ENCODE results near the gene TMEM120A. TPM values are rescaled to one million over a fixed set of nuclear protein-coding genes. Genes with fewer than 3 reads are reported as not detected.

The TMEM120A gene
- polyA plus RNA-seq, 1 donor (not counting 4 experiments of a cell fraction or from before 2014, with no cell fraction given), result 47.0 TPM

- H3K36me3 ChIP-seq (ENCODE audit: control insufficient read depth in 2 of 2, extremely low read depth in 1 of 2, insufficient read depth in 2 of 2, low read length in 2 of 2), result peaks cover 0 to 7% of the 10 kb centered on the region in 2 experiments
- H3K4me1 ChIP-seq (ENCODE audit: control insufficient read depth, extremely low read depth, insufficient read depth, low read length), result peaks cover 24% of the 10 kb centered on the region
- H3K4me3 ChIP-seq (ENCODE audit: control insufficient read depth in 2 of 3, extremely low read depth in 1 of 3, insufficient read depth in 2 of 3, low read depth in 1 of 3, low read length in 3 of 3), result no peak overlapping the region
- no peaks in the 10 kb centered on the region for H3K9me3 ChIP-seq (ENCODE audit: control insufficient read depth, low read depth, low read length)
- dilution Hi-C loops (cut with MboI; ENCODE audit: extremely low pct_ligation_motif_present, low sequenced_read_pairs), result no loop called here
- no peak for DNase-seq (ENCODE audit: low read depth, low spot score)
- no peak for FAIRE-seq
- H2AFZ ChIP-seq (ENCODE audit: control insufficient read depth, low read length), result no peak overlapping the region
- no peaks in the 10 kb centered on the region for H3K9me1 ChIP-seq (ENCODE audit: control insufficient read depth, extremely low read depth, insufficient read depth, low read length)
- H3K27ac ChIP-seq (ENCODE audit: control insufficient read depth, insufficient read depth, low read length), result peak overlapping the region; percentile 63
- H4K20me1 ChIP-seq (ENCODE audit: control insufficient read depth, extremely low read depth, insufficient read depth, low read length), result no peaks in the 10 kb centered on the region
- H3K9ac ChIP-seq (ENCODE audit: control insufficient read depth, extremely low read depth, insufficient read depth, low read length), result peak overlapping the region; percentile 29
- no peak overlapping the region for H3K4me2 ChIP-seq (ENCODE audit: control insufficient read depth, extremely low read depth, insufficient read depth, low read depth, low read length)
- no peak for TF ChIP-seq EZH2 (IDR thresholded peaks at IDR 0.05; ENCODE audit: low read length)
- TF ChIP-seq CTCF (optimal IDR thresholded peaks at IDR 0.05 in 1 of 3, IDR thresholded peaks at IDR 0.05 in 1 of 3, conservative IDR thresholded peaks at IDR 0.05 in 1 of 3; ENCODE audit: extremely low read depth in 1 of 3, insufficient read depth in 2 of 3, low read length in 3 of 3), result no peak
- peaks cover 5% of the 10 kb centered on the region for H3K79me2 ChIP-seq (ENCODE audit: control insufficient read depth, insufficient read depth, low read length)
- no peaks in the 10 kb centered on the region for H3K27me3 ChIP-seq (ENCODE audit: control insufficient read depth, extremely low read depth, insufficient read depth, low read length)
Measured at GRCh38 chr7:75944507-75944906, 49.9 kb downstream of the TMEM120A start.

DNA sequence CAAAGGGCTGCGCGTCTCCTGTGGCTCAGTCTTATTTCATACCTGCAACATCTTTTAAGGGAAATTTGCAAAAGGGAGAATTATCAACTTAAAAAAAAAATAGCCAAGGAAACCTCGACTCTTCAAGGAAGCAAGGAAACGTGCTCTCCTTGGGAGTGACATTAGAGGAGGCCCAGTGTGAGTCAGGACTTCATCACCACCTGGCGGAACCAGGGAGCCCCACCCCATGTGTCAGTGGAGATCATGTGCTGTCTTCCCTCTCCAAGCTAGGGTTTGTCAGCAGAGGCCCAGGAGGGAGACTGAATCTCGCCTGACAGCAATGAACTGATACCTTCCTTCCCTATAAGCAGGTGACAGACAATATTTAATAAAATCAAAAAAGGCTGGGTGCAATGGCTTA is 50.5 kb downstream of the TMEM120A start:
- no peaks in the 10 kb centered on the region for H3K9me3 ChIP-seq (ENCODE audit: control insufficient read depth, low read depth, low read length)
- no peaks in the 10 kb centered on the region for H3K27me3 ChIP-seq (ENCODE audit: control insufficient read depth, extremely low read depth, insufficient read depth, low read length)
- TF ChIP-seq CTCF (optimal IDR thresholded peaks at IDR 0.05 in 1 of 3, IDR thresholded peaks at IDR 0.05 in 1 of 3, conservative IDR thresholded peaks at IDR 0.05 in 1 of 3; ENCODE audit: extremely low read depth in 1 of 3, insufficient read depth in 2 of 3, low read length in 3 of 3), result peak in 1 of 3 experiments; percentile 42
- no peak for TF ChIP-seq EZH2 (IDR thresholded peaks at IDR 0.05; ENCODE audit: low read length)
- peaks cover 0 to 7% of the 10 kb centered on the region in 2 experiments for H3K36me3 ChIP-seq (ENCODE audit: control insufficient read depth in 2 of 2, extremely low read depth in 1 of 2, insufficient read depth in 2 of 2, low read length in 2 of 2)
- peak overlapping the region; percentile 29 for H3K9ac ChIP-seq (ENCODE audit: control insufficient read depth, extremely low read depth, insufficient read depth, low read length)
- DNase-seq (ENCODE audit: low read depth, low spot score), result peak; percentile 41
- H3K4me2 ChIP-seq (ENCODE audit: control insufficient read depth, extremely low read depth, insufficient read depth, low read depth, low read length), result no peak overlapping the region
- dilution Hi-C loops (cut with MboI; ENCODE audit: extremely low pct_ligation_motif_present, low sequenced_read_pairs), result no loop called here
- no peak overlapping the region for H3K4me3 ChIP-seq (ENCODE audit: control insufficient read depth in 2 of 3, extremely low read depth in 1 of 3, insufficient read depth in 2 of 3, low read depth in 1 of 3, low read length in 3 of 3)
- H4K20me1 ChIP-seq (ENCODE audit: control insufficient read depth, extremely low read depth, insufficient read depth, low read length), result no peaks in the 10 kb centered on the region
- H3K9me1 ChIP-seq (ENCODE audit: control insufficient read depth, extremely low read depth, insufficient read depth, low read length), result no peaks in the 10 kb centered on the region
- peaks cover 28% of the 10 kb centered on the region for H3K4me1 ChIP-seq (ENCODE audit: control insufficient read depth, extremely low read depth, insufficient read depth, low read length)
- H3K27ac ChIP-seq (ENCODE audit: control insufficient read depth, insufficient read depth, low read length), result peak overlapping the region; percentile 63
- H2AFZ ChIP-seq (ENCODE audit: control insufficient read depth, low read length), result no peak overlapping the region
- H3K79me2 ChIP-seq (ENCODE audit: control insufficient read depth, insufficient read depth, low read length), result peaks cover 5% of the 10 kb centered on the region
- FAIRE-seq, result peak; percentile 69

Data from keratinocyte (primary cell).